ENCODE data around the gene TANGO6. TPM values are rescaled to one million over a fixed set of nuclear protein-coding genes. Genes with fewer than 3 reads are reported as not detected.

The TANGO6 gene
- 13.0 and 14.6 TPM in 2 replicates for polyA plus RNA-seq (2011; rRNA removed)
- polyA minus RNA-seq (2011; rRNA and poly(A)+ RNA removed): 58.5 and 83.2 TPM in 2 replicates

- TF ChIP-seq CTCF (IDR thresholded peaks at IDR 0.05; ENCODE audit: insufficient read depth, low read depth, low read length): peak; percentile 47
- Histone ChIP-seq H3K27me3 (ENCODE audit: control insufficient read depth, insufficient read depth, low read length) (no peaks in the 10 kb centered on the region), H3K36me3 (ENCODE audit: control insufficient read depth, insufficient read depth, low read length) (no peaks in the 10 kb centered on the region), H3K4me3 (ENCODE audit: low read depth, low read length) (peak within 1 kb of the TSS; percentile 65)
- DNase-seq (ENCODE audit: low read depth): peak; percentile 11
- ChIA-PET CTCF (interaction anchor here (1.0 to 4.3 kb wide), 5 partner anchors 14 to 316 kb away, joined by 3 to 24 read pairs (median 6); no protein-coding TSS in a partner anchor), POLR2A (no interaction called here)
Measured at GRCh38 chr16:68843482-68844210, at the start of gene TANGO6. Gene TANGO6 (plus strand): TSS chr16:68843531. CDS start chr16:68843618, 87 bp downstream.

GRCh38 chr16:68798398-68798797, 44.9 kb upstream of the TANGO6 start:
- DNase-seq (ENCODE audit: low read depth): no peak
- Histone ChIP-seq H3K27me3 (ENCODE audit: control insufficient read depth, insufficient read depth, low read length) (0 out of 2 replicates have a peak, but pooled peaks cover 1% of the 10 kb centered on the region), H3K4me3 (ENCODE audit: low read depth, low read length) (no peak overlapping the region), H3K36me3 (ENCODE audit: control insufficient read depth, insufficient read depth, low read length) (no peaks in the 10 kb centered on the region)
- no peak for TF ChIP-seq CTCF (IDR thresholded peaks at IDR 0.05; ENCODE audit: insufficient read depth, low read depth, low read length)
- ChIA-PET CTCF (interaction anchor here (0.7 to 3.6 kb wide), 6 partner anchors 18 to 270 kb away, joined by 3 to 22 read pairs (median 3); no protein-coding TSS in a partner anchor), POLR2A (interaction anchor here (0.5 kb wide), 1 partner anchor 308 kb away, joined by 3 read pairs; no protein-coding TSS in a partner anchor)

- Histone ChIP-seq H3K36me3 (ENCODE audit: control insufficient read depth, insufficient read depth, low read length) (no peaks in the 10 kb centered on the region), H3K4me3 (ENCODE audit: low read depth, low read length) (no peak overlapping the region), H3K27me3 (ENCODE audit: control insufficient read depth, insufficient read depth, low read length) (0 out of 2 replicates have a peak, but pooled peaks cover 1% of the 10 kb centered on the region)
- POLR2A ChIA-PET: no interaction called here
- TF ChIP-seq CTCF (IDR thresholded peaks at IDR 0.05; ENCODE audit: insufficient read depth, low read depth, low read length): peak; percentile 89
- CTCF ChIA-PET: interaction anchor here (0.6 to 5.8 kb wide), 20 partner anchors 9 to 273 kb away, joined by 3 to 43 read pairs (median 4); no protein-coding TSS in a partner anchor
- peak; percentile 76 for DNase-seq (ENCODE audit: low read depth)
Measured at GRCh38 chr16:68800257-68800875, 43.0 kb upstream of the TANGO6 start.

GRCh38 chr16:68802190-68802589, 41.1 kb upstream of the TANGO6 start:
- POLR2A ChIA-PET: no interaction called here
- H3K36me3 ChIP-seq (ENCODE audit: control insufficient read depth, insufficient read depth, low read length): no peaks in the 10 kb centered on the region
- DNase-seq (ENCODE audit: low read depth): peak; percentile 14
- CTCF ChIA-PET: interaction anchor here (0.9 to 5.8 kb wide), 2 partner anchors 17 to 212 kb away, joined by 4 to 43 read pairs; no protein-coding TSS in a partner anchor
- no peak for TF ChIP-seq CTCF (IDR thresholded peaks at IDR 0.05; ENCODE audit: insufficient read depth, low read depth, low read length)
- 0 out of 2 replicates have a peak, but pooled peaks cover 1% of the 10 kb centered on the region for H3K27me3 ChIP-seq (ENCODE audit: control insufficient read depth, insufficient read depth, low read length)
- no peak overlapping the region for H3K4me3 ChIP-seq (ENCODE audit: low read depth, low read length)

- H3K4me3 ChIP-seq (ENCODE audit: low read depth, low read length): no peak overlapping the region
- CTCF ChIA-PET: interaction anchor here (0.8 to 1.6 kb wide), 3 partner anchors 13 to 286 kb away, joined by 3 to 5 read pairs (median 4); no protein-coding TSS in a partner anchor
- 0 out of 2 replicates have a peak, but pooled peaks cover 1% of the 10 kb centered on the region for H3K27me3 ChIP-seq (ENCODE audit: control insufficient read depth, insufficient read depth, low read length)
- H3K36me3 ChIP-seq (ENCODE audit: control insufficient read depth, insufficient read depth, low read length): no peaks in the 10 kb centered on the region
- TF ChIP-seq CTCF (IDR thresholded peaks at IDR 0.05; ENCODE audit: insufficient read depth, low read depth, low read length): no peak
- POLR2A ChIA-PET: no interaction called here
- no peak for DNase-seq (ENCODE audit: low read depth)
Measured at GRCh38 chr16:68806422-68806821, 36.9 kb upstream of the TANGO6 start.

Measured in BJ (cell line).